HG02981 (cell line): ENCODE data around the gene C3orf62.
"Not testable (repeated sequence)": the region's sequence is repeated elsewhere in the genome, so short reads cannot be mapped to it uniquely, and the experiment has no call there.

Source experiments
- ATAC-seq: cut with Tn5 transposase; IDR thresholded peaks from one replicate; pipeline ENCODE4 v1.9.1; 2021; ENCODE audit warnings: mild to moderate bottlenecking, moderate library complexity; ENCODE audit not compliant: unreplicated experiment

The C3orf62 gene

DNA sequence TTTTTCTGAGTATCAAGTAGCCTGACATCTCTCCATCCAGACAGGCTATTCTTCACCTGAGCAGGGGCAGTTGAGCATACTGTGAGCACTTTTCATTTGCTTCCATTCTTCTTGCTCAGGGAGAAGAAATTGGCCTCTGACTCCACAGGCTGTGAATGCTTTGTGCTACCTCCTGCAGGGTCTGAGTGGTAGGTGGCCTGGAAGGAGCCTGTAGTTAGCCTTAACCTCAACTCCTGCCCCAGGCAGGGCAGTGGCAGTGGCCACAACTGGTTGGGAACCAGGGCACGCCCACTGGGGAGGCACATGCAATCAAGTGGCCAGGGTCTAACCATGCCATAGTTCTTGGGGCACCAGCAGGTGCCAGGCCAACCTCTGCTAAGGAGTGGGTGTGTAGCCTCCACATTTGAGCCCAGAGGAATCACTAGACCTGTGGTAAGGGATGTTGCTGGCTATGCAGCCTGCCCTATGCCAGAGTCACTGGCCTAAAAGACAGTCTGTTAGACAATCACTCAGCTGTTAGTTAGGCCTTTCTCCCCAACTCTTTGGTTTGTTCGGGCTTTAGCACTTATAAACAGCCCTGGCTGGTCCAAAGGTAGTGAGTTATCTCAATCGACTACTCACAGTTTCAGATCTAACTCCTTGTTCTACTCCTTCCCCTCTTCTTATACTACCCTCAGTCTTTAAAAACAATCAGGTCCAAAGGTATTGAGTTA lies 7.4 kb downstream of the C3orf62 start:
- ATAC-seq, result no peak

DNA sequence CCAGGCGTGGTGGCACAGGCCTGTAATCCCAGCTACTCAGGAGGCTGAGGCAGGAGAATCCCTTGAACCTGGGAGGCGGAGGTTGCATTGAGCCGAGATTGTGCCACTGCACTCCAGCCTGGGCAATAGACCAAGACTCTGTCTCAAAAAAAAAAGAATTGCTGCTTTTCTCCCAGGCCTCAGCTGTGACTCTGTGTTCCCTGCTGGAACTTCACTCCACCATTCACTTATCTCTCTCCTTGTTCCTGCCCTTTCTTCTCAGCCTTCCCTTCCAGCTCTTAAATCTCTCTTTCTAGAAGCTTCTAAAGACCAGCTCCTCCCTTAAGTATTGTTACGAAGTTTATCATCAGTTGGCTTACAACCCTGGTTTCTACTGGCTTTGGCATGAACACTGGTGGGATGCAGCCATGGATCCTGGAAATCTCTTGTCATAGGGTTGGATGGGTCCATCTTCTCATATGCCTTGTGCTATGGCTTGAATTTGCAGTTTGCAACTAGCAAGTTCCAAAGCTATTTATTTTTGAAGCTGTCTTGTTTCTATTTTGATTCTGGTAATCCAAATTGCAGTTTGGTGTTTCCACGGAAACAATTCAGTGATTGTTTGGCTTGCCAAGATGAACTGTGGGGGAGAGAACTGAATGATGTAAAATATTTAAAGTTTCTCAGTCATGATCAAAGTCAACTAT lies 10.5 kb downstream of the C3orf62 start:
- ATAC-seq, result no peak

DNA sequence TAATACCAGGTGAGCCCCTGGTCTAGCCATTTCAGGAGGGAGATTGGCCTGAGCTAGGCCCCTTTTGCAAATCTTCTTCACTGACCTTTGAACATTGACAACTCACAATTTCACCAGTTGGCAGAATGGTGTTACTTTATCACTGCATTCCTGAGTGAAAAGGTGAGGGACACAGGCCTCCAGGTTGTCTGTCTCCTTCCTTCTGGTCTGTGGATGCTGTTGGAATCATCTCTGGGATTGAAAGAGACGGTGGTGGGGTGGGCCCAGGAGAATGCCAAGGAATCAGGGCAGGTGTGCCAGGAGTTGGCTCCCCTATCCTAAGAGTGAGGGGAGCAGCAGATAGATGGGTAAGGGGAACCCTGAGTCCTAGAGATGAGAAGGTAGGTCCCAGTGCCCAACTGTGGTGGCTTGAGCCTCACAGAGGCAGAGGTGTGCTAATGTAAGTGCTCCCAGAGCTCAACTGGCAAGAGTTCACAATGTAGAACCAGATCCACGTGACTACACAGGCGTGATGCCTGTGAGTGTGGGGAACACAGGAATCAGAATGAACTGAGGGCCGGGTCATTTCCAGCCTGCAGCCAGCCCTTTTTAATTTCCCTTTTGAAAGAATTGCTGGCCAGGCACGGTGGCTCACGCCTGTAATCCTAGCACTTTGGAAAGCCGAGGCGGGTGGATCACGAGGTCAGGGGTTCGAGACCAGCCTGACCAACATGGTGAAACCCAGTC lies 11.2 kb downstream of the C3orf62 start:
- no peak for ATAC-seq

DNA sequence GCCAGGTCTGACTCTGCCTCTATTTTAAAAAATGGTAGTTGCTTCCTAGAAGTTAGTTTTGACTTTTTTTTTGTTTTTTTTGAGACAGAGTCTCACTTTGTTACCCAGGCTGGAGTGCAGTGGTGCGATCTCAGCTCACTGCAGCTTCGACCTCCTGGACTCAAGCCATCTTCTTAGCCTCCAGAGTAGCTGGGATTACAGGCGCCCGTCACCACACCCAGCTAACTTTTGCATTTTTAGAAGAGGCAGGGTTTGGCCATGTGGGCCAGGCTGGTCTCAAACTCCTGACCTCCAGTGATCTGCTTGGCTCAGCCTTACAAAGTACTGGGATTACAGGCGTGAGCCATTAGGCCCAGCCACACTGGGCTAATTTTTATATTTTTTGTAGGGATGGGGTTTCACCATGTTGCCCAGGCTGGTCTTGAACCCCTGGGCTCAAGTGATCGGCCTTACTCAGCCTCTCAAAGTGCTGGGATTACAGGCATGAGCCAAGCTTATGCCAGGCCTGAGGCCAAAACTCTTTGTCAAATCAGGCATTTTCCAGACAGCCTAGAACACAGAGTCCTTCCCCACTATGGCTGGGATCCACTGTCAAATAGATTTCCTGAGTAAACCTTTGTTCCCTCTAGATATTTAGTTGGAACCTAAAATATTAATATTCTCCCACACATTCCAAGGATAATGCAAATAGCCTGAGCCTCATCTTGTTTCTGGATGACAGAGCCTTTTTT lies 13.7 kb downstream of the C3orf62 start:
- no peak for ATAC-seq

DNA sequence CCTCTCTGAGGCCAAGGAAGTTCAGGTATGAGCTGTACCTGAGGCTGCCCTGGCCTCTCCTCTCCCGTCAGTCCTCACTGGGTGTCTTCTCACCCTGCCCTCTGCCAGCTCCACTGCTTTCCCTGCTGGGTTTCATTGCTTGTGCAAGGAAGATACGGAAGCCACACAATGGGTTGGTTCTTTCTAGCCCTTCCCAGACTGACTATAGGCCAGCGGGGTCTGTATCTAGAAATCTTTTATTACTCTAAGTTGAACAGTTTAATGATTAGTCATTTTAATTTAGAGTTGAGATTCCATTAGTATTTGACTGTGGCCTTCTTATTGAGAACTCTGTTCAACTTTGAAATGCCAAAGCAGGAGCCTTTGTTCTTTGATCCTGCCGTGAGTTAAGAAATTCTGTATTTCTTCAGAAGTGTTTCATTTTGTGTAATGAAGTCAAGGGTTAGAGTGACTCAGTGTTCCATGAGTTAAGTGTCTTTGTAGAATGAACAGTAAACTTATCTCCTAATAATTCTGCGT lies 16.2 kb downstream of the C3orf62 start:
- no peak for ATAC-seq

DNA sequence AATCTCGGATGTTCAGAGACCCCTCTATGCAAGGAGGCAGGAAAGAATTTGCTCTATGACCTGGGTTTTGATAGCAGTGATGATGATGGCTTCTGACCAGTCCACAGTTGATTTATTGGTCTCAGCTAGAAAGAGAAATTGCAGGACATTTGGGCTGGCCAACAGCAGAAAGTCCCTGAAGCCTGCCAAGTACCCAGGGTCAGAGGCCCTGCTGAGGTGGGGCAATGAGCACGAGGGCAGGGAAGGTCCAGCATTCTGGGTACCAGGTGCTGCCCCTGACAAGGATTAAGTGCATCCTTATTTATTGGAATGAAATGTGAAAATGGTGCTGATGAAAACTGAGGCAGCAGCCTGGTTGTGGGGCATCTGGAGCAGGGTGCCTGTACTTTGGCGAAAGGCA lies 19.8 kb downstream of the C3orf62 start:
- ATAC-seq, result no peak

DNA sequence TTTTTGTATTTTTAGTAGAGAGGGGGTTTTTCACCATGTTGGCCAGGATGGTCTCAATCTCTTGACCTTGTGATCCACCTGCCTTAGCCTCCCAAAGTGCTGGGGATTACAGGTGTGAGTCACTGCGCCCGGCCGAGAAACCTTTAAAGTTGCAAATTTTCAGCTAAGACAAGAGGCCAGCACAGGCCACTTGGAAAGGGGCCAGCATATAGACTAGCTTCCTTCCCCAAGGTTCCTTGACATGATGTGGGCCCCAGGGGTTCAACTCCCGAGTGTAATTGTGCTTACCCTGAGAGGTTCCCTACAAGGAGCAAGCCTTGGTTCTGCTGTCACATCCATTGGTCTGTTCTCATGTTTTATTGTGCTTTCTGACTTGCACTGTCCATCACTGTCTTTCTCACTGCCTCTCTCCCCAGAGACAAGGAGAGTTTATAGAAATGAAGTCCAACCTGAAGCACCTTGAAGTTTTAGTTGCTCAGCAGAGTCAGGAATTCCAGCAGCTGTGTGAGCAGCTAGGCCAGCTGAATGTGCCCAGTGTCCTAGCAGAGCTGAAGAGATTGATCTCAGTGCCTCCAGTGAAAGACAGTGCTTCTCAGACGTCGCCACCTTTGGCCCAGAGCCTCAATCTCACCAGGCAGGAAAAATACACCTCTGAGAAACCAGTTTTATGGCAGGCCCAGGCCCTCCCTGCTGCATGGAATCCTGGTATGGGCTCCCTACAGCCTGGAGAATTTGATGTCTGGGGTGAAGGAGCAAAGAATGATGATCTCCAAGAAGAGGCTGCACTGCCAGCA lies 21.1 kb downstream of the C3orf62 start:
- ATAC-seq, result no peak

DNA sequence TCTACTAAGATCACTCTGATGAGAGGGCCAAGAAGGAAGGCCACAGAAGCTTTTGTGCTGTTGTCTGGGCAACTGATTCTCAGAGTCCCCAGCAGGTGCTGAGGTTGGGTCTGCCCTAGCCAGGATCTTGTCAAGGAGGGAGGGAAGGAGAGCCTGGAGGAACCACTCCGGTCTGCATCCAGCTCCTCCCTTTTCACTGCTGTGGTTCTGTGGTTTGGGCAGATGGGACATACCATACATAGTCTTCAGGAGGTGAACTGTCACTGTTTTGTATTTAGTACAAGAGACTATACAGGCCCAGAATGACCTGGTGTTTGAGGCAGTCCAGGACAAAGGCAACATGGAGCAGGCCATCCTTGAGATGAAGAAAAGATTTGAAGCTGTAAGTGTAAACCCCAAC lies 21.9 kb downstream of the C3orf62 start:
- ATAC-seq, result no peak

DNA sequence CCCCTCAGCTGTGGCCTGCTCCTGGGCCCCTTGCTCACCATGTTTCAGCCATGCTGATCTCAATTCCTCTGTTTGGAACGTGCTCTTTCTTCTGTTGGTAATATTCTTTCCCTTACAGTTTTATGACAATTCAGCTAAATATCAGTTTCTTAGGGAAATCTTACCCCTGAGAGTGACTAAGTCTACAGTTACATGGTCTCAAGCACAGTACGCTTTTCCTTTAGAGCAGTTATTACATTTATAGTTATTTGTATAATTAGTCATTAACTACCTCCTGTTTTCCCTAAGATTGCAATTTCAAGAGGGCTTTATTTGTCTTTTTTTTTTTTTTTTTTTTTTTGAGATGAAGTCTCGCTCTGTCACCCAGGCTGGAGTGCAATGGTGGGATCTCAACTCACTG lies 23.5 kb downstream of the C3orf62 start:
- ATAC-seq, result no peak

DNA sequence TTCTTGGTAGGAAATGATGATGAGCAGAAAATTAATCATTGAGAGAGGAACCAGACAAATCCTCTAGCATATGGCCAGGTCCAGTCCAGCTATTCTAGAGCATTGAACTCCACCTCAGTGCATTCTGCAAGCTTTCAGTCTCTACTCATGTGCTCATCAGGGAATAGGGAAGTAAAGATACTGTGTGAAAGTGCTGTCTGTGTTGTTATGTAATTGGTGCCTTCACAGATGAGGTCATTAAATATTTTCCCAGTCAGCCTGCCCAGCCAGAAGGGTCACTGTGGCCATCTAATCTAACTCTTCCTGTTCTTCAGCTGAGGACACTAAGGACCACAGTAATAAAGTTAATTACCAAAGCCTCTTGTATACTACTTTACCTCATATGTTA lies 28.2 kb downstream of the C3orf62 start:
- ATAC-seq, result no peak

DNA sequence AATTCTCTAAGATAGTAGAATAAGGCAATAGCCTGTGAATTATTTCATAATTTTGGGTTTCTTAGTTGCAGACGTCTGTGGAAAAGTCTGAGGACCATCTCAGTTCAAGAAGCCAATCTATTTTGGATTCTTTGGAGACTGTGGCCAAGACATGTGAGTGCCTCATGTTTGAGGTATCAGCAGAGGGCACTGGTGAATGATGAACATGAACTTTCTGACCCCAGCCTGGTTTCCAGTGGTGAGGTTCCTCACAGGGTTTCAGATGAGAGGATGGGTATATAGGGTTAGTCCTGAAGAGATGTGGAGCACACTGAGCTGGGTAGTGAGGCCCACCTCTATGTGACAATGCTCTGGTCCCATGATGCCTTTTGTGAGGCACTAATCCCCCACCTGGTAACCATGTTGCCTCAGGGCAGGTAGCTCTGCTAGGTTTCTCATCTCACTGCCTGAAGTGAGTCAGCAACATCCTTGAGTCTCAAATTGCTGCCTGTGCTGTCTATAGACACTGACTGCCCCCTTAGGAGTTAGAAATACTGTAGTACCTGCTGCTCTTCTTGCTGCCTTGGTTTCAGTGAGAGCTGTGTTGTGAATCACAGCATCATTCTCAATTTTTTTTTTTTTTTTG lies 32.3 kb downstream of the C3orf62 start:
- no peak for ATAC-seq

DNA sequence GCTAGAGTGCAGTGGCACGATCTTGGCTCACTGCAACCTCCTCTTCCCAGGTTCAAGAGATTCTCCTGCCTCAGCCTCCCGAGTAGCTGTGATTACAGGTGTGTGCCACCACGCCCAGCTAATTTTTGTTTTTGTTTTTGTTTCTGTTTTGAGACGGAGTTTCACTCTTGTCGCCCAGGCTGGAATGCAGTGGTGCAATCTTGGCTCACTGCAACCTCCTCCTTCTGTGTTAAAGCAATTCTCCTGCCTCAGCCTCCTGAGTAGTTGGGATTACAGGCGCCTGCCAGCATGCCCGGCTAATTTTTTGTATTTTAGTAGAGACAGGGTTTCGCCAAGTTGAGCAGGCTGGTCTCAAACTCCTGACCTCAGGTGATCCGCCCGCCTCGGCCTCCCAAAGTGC lies 36.9 kb downstream of the C3orf62 start:
- not testable (repeated sequence) for ATAC-seq

DNA sequence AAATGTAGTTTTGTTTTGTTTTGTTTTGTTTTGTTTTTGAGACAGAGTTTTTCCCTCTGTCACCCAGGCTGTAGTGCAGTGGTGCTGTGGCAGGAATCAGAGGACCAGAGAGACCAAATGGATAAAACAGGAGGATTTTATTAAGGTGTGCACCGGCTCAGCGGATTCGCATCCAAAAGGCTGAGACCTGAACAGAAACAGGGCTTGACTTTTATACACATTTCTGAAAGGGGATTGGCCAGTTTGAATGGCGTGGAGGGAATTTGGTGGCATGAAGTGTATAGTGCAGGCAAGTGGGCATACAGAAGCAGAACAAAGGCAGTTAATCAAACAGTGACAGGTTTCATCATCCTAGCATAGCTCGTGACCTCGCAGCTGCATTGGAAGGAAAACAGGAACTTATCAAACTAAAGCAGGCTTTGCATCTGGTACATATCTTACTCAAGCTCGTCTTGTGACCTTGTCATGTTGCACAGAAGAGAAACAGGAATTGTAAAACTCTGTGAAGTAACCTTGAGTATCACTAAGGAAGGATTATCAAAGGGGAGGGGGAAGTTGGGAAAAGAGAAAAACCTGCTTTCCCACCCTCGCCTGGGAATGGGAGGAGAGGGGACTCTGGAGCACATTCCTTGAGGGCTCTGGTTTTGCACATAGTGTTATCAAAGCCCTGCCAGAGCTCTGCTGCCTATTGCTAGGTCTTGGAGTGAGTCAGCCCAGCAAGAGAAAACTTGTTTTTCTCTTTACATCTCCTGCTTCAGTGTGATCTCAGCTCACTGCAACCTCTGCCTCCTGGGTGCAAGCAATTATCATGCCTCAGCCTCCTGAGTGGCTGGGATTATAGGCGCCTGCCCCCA lies 38.5 kb downstream of the C3orf62 start:
- ATAC-seq, result no peak

DNA sequence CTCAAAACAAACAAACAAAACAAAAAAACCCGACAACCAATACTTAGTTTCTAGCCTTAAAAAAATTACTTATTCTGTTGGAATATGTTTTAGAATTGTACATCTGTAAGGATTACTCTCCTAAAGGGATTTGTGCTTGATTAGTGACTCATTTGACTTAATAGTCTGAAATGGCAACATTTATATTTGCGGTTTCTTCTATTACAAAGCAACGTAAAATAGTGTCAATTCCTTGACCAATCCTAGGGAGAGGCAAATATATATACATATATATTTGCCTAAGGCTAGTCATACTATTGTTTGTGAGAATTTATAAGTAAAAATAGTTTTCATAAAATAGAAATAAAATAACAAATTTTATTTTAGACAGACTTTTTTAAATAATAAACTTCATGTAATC lies 39.7 kb downstream of the C3orf62 start:
- ATAC-seq, result no peak

DNA sequence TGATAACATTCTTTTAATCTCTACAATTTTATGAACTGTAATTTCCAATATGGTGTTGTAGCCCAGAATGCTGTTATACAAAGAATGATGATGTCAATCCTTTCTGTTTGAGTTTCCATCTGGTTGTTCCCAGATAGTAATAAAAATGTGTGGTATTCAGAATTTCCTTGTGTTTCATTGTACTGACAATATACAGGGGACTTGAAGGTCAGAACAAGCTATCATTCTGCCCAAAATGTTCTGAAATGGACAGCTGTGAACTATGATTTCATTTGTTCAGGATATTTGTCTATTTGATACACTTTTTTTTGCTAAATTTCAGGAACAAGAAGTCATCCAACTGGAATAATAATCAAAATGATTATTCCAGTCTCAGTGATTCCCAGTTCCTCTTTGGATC lies 40.8 kb downstream of the C3orf62 start:
- no peak for ATAC-seq

DNA sequence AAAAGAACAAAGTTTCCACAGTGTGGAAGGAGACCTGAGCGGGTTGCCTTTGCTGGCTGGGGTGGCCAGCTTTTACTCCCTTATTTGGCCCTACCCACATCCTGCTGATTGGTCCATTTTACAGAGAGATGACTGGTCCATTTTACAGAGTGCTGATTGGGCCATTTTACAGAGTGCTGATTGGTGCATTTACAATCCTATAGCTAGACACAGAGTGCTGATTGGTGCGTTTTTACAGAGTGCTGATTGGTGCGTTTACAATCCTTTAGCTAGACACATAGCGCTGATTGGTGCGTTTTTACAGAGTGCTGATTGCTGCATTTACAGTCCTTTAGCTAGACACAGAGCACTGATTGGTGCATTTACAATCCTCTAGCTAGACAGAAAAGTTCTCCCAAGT lies 48.2 kb downstream of the C3orf62 start:
- ATAC-seq, result not testable (repeated sequence)

DNA sequence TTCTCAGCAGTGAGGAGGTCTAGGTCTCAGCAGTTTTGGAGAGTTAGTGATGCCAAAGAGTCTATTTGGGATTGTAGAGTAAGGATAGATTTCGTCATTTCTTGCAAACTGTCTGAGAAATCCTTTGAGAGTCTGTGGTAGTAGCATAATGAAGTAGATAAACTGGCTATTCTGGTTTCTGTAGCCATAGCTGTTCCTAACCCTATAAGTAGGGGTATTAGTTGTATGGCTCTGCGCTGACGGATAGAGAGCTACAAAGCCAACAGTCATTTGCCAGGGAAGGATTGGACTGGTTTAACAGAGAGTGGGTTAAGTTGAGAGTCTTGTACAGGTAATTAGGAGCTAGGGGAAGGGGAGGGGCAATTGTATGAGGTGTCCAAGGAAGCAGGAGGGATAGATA lies 55.0 kb downstream of the C3orf62 start:
- no peak for ATAC-seq

DNA sequence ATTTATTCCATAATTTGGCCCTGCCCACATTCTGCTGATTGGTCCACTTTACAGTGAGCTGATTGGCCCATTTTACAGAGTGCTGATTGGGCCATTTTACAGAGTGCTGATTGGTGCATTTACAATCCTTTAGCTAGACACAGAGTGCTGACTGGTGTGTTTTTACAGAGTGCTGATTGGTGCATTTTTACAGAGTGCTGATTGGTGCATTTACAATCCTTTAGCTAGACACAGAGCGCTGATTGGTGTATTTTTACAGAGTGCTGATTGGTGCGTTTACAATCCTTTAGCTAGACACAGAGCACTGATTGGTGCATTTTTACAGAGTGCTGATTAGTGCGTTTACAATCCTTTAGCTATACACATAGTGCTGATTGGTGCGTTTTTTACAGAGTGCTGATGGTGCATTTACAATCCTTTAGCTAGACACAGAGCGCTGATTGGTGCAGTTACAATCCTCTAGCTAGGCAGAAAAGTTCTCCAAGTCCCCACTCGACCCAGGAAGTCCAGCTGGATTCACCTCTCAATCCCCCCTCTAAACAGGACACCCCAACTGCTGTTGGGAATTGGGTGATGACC lies 56.0 kb downstream of the C3orf62 start:
- ATAC-seq, result not testable (repeated sequence)

DNA sequence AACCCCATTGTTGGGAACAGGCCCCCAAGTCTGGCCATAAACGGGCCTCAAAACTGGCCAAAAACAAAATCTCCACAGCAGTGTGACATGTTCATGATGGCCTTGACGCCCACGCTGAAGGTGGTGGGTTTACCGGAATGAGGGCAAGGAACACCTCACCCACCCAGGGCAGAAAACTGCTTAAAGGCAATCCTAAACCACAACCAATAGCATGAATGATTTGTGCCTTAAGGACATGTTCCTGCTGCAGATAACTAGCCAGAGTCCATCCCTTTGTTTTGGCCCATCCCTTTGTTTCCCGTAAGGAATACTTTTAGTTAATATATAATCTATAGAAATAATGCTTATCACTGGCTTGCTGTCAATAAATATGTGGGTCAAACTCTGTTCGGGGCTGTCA lies 57.9 kb downstream of the C3orf62 start:
- ATAC-seq, result no peak
